GM12878 (cell line): ENCODE data around the gene CASP10. TPM values are rescaled to one million over a fixed set of nuclear protein-coding genes. Genes with fewer than 3 reads are reported as not detected.
"Not testable (repeated sequence)": the region's sequence is repeated elsewhere in the genome, so short reads cannot be mapped to it uniquely, and the experiment has no call there.

Experiments
- ATAC-seq: fragments of 200-7000 bp; cut with Tn5 transposase; 3 replicates; pipeline ENCODE4 v1.9.1; 2020; ENCODE audit warnings: mild to moderate bottlenecking, moderate library complexity
- BruUV-seq: library from RNA; stranded (reverse); fragments of 400-500 nt; replicated peaks from 2 replicates; lab custom pipeline; 2021; lab: Mats Ljungman, UMichigan
- CTCF ChIA-PET: fragments of 300-600 bp; sonication (Branson Sonifier 250); formaldehyde crosslinking; extraction: SDS; loops from one replicate; lab custom pipeline; 2021; ENCODE audit warnings: inconsistent platforms; lab: Yijun Ruan, JAX
- POLR2A ChIA-PET: fragments of 350-600 bp; formaldehyde crosslinking; extraction: SDS; loops from one replicate; lab custom pipeline; 2021; ENCODE audit warnings: inconsistent platforms; lab: Charles Lee
- RAD21 ChIA-PET: fragments of 300-600 bp; sonication (Branson Sonifier 250); formaldehyde crosslinking; loops from one replicate; lab custom pipeline; 2023; ENCODE audit warnings: antibody characterized with exemption; ENCODE audit not compliant: unreplicated experiment; lab: Charles Lee
- SMC1A ChIA-PET: fragments of 300-600 bp; sonication (Branson Sonifier 250); formaldehyde crosslinking; loops from one replicate; lab custom pipeline; 2023; ENCODE audit not compliant: unreplicated experiment, uncharacterized antibody; lab: Charles Lee
- DNase-seq: peaks from one replicate; pipeline ENCODE4 v3.0.0-alpha.2; 2011; ENCODE audit warnings: low read depth, low spot score
- FAIRE-seq: peaks from 3 replicates; lab custom pipeline; 2011; peaks lifted over from hg19 to GRCh38; lab: Jason Lieb, UNC
- H2AFZ ChIP-seq: 2 replicates; pipeline ENCODE4 v1.6.0; 2011; ENCODE audit warnings: low read depth, low read length, control low read depth; ENCODE audit not compliant: control insufficient read depth
- H3K27ac ChIP-seq: 2 replicates; pipeline ENCODE4 v1.5.1; 2011; ENCODE audit warnings: control low read depth; ENCODE audit not compliant: control insufficient read depth, insufficient read depth
- H3K27me3 ChIP-seq, 2 experiments: replicated peaks in 1 of 2; 2 replicates each; pipeline versions ENCODE4 v1.6.0 to v1.6.1; 2011; ENCODE audit warnings: low read length in 1 of 2; ENCODE audit not compliant: control insufficient read depth in 2 of 2, insufficient read depth in 2 of 2
- H3K36me3 ChIP-seq, 2 experiments: 2 replicates each; pipeline ENCODE4 v1.5.1; 2011; ENCODE audit warnings: low read length in 1 of 2; ENCODE audit not compliant: control insufficient read depth in 2 of 2, insufficient read depth in 2 of 2
- H3K4me1 ChIP-seq: 2 replicates; pipeline ENCODE4 v1.6.1; 2011; ENCODE audit warnings: mild to moderate bottlenecking, low read length, moderate library complexity, mixed read lengths; ENCODE audit not compliant: control insufficient read depth, insufficient read depth
- H3K4me2 ChIP-seq: 2 replicates; pipeline ENCODE4 v1.6.0; 2011; ENCODE audit warnings: control low read depth; ENCODE audit not compliant: control insufficient read depth, insufficient read depth
- H3K4me3 ChIP-seq: fragments of 200-600 bp; sonication (generic); 2 replicates; pipeline ENCODE4 v1.5.1; 2016
- H3K79me2 ChIP-seq: 2 replicates; pipeline ENCODE4 v1.6.0; 2011; ENCODE audit warnings: low read length; ENCODE audit not compliant: control insufficient read depth, insufficient read depth
- H3K9ac ChIP-seq: 2 replicates; pipeline ENCODE4 v1.8.0; 2011; ENCODE audit warnings: low read length, control low read depth, mixed read lengths; ENCODE audit not compliant: control insufficient read depth, insufficient read depth
- H3K9me3 ChIP-seq: replicated peaks from 3 replicates; pipeline ENCODE4 v1.5.1; 2011; ENCODE audit warnings: mild to moderate bottlenecking, low read length; ENCODE audit not compliant: control insufficient read depth, insufficient read depth
- H4K20me1 ChIP-seq: 2 replicates; pipeline ENCODE4 v1.6.0; 2011; ENCODE audit not compliant: control insufficient read depth, insufficient read depth
- IKZF2 ChIP-seq, 2 experiments: fragments of 450-650 bp; IDR thresholded peaks; 2 replicates each; pipeline ENCODE4 v1.6.1; 2017; ENCODE audit warnings: mild to moderate bottlenecking in 2 of 2, moderate library complexity in 2 of 2
- RUNX3 ChIP-seq: IDR thresholded peaks from 2 replicates; pipeline ENCODE4 v1.6.1; 2012; ENCODE audit warnings: low read length, inconsistent platforms
- SIN3A ChIP-seq: IDR thresholded peaks from 2 replicates; pipeline ENCODE4 v1.6.1; 2012; ENCODE audit warnings: low read depth, low read length, improper control_type of control experiment
- WGBS: methylation state at CpG from one replicate; pipeline ENCODE4 v1.1.6; 2016; ENCODE audit warnings: low lambda C conversion rate; ENCODE audit not compliant: insufficient replicate concordance, insufficient coverage; ENCODE audit errors: missing lambda C conversion rate; 5-methylcytosine and 5-hydroxymethylcytosine counted together
- in situ Hi-C: fragments of 300-500 bp; cut with MboI; formaldehyde crosslinking; loops from 9 replicates; pipeline ENCODE4 v1.14.3; 2018; ENCODE audit warnings: mixed read lengths
- intact Hi-C: fragments of 100-400 bp; cut with micrococcal nuclease; formaldehyde crosslinking; loops from one replicate; pipeline ENCODE4 v1.14.2; 2022; ENCODE audit not compliant: unreplicated experiment
- polyA plus RNA-seq, 11 experiments: library from polyadenylated mRNA; depleted of rRNA in 4 of 11; unstranded in 6 of 11; stranded (reverse) in 5 of 11; fragments of >200 nt; fragmentation: Nextera tagmentation in 4 of 11; fragmentation: Illumina TruSeq in 1 of 11; extraction: Ambion mirVana in 4 of 11; extraction: Trizol in 1 of 11; gene quantifications; 1 replicate in 1 of 11; 2 replicates in 10 of 11; pipeline versions ENCODE4 v1.2.1 to v1.2.3, GENCODE V29; 2011 to 2016; ENCODE audit warnings: inconsistent platforms in 2 of 11, missing spikeins in 2 of 11, low read depth in 1 of 11
- total RNA-seq, 4 experiments: library from RNA; depleted of rRNA in 3 of 4; stranded (reverse); fragments of >200 nt in 3 of 4; fragmentation: Illumina TruSeq in 1 of 4; extraction: Trizol in 1 of 4; gene quantifications; 2 replicates each; pipeline versions ENCODE4 v1.2.1 to v1.2.3, GENCODE V29; 2013 to 2021

CASP10 gene
- total and polyA plus RNA-seq, 10 of the 15 experiments (the other 5 are each of a cell fraction or from before 2014, with no cell fraction given), result 7.2 to 14.1 (median 10.8) TPM

GRCh38 chr2:201183365-201183727 lies 405 bp downstream of the CASP10 start:
- Histone ChIP-seq H3K9me3 (peaks cover 7% of the 10 kb centered on the region; the same call in 2 of the 3 replicates), H3K4me2 (peak overlapping the region; percentile 65; the same call in 1 of the 2 replicates), H3K36me3 (no peaks in the 10 kb centered on the region), H3K79me2 (no peaks in the 10 kb centered on the region; the same call in 1 of the 2 replicates), H3K27ac (peak overlapping the region; percentile 1; the same call in 1 of the 2 replicates), H3K4me1 (no peaks in the 10 kb centered on the region), H3K9ac (peak overlapping the region; percentile 44; the same call in 1 of the 2 replicates), H4K20me1 (no peaks in the 10 kb centered on the region), H3K27me3 (no peaks in the 10 kb centered on the region; a peak in 2 of 4 replicates), H2AFZ (peak overlapping the region; percentile 89), H3K4me3 (peak overlapping the region; percentile 70)
- RAD21 ChIA-PET, result interaction anchor here (0.9 to 4.3 kb wide), 36 partner anchors 9 to 597 kb away, joined by 3 to 279 read pairs (median 5); partner anchors contain the start of genes ALS2, CASP8, CFLAR and FLACC1
- FAIRE-seq, result no peak
- intact Hi-C loops, result loop anchor here (1.0 kb wide), 2 partner anchors 49 to 181 kb away; no protein-coding TSS in a partner anchor
- in situ Hi-C loops, result no loop called here
- peak; percentile 22; the same call in 2 of the 3 replicates for ATAC-seq
- TF ChIP-seq SIN3A (peak; percentile 18; the same call in 1 of the 2 replicates), IKZF2 (IDR thresholded peaks at IDR 0.05) (no peak), RUNX3 (peak; percentile 37; the same call in 1 of the 2 replicates)
- WGBS, result 1% methylated on average over 4 of the region's 4 CpGs
- no peak for DNase-seq
- SMC1A ChIA-PET, result interaction anchor here (0.5 to 3.7 kb wide), 44 partner anchors 8 to 992 kb away, joined by 3 to 285 read pairs (median 4); partner anchors contain the start of genes CASP8, CFLAR, NIF3L1 and ORC2
- POLR2A ChIA-PET, result interaction anchor here (0.6 to 2.6 kb wide), 13 partner anchors 11 to 470 kb away, joined by 3 to 69 read pairs (median 5); partner anchors contain the start of gene CLK1
- CTCF ChIA-PET, result interaction anchor here (0.8 to 4.4 kb wide), 50 partner anchors 9 to 700 kb away, joined by 3 to 390 read pairs (median 6); partner anchors contain the start of genes ALS2, CASP8, CLK1 and FLACC1
- TSS peak; percentile 84 for BruUV-seq

DNA sequence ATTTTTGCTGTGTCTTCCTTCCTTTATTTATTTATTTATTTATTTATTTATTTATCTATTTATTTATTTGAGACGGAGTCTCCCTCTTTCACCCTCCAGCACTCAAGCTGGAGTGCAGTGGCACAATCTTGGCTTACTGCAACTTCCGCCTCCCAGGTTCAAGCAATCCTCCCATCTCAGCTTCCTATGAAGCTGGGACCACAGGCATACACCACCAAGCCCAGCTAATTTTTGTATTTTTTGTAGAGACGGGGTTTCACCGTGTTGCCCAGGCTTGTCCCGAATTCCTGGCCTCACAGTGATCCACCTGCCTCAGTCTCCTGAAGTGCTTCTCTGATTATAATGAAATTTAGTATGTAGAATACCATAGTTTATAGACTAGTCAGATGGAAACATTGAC lies 894 bp downstream of the CASP10 start:
- in situ Hi-C loops, H3K27ac ChIP-seq, H3K9me3 ChIP-seq, DNase-seq, H3K9ac ChIP-seq, H3K79me2 ChIP-seq, BruUV-seq, H3K27me3 ChIP-seq, FAIRE-seq, H3K4me1 ChIP-seq, H2AFZ ChIP-seq, H3K36me3 ChIP-seq, H4K20me1 ChIP-seq: not testable (repeated sequence)
- ChIA-PET POLR2A (interaction anchor here (0.6 to 2.6 kb wide), 7 partner anchors 11 to 470 kb away, joined by 3 to 69 read pairs (median 6); partner anchors contain the start of gene CLK1), CTCF (interaction anchor here (0.9 to 4.4 kb wide), 23 partner anchors 8 to 700 kb away, joined by 3 to 390 read pairs (median 8); partner anchors contain the start of gene CLK1), SMC1A (interaction anchor here (0.5 to 3.7 kb wide), 22 partner anchors 10 to 992 kb away, joined by 3 to 285 read pairs (median 6); partner anchors contain the start of genes CASP8 and ORC2), RAD21 (interaction anchor here (0.9 to 4.3 kb wide), 21 partner anchors 8 to 597 kb away, joined by 3 to 279 read pairs (median 9); partner anchors contain the start of genes ALS2, CASP8, CFLAR and FLACC1)
- H3K4me2 ChIP-seq, result peak overlapping the region; percentile 21; the same call in 1 of the 2 replicates
- intact Hi-C loops, result loop anchor here (1.0 kb wide), 2 partner anchors 48 to 180 kb away; no protein-coding TSS in a partner anchor
- peak overlapping the region; percentile 61 for H3K4me3 ChIP-seq
- ATAC-seq, result peak; percentile 22; the same call in 2 of the 3 replicates
- 15% methylated on average over 5 of the region's 5 CpGs for WGBS

- RAD21 ChIA-PET, result interaction anchor here (0.9 to 4.3 kb wide), 8 partner anchors 8 to 295 kb away, joined by 3 to 279 read pairs (median 13); partner anchors contain the start of genes CASP8, NIF3L1 and PPIL3
- H3K27ac ChIP-seq, ATAC-seq, FAIRE-seq, DNase-seq, H3K9ac ChIP-seq, H2AFZ ChIP-seq, H3K36me3 ChIP-seq, H3K9me3 ChIP-seq, H3K4me1 ChIP-seq, H3K27me3 ChIP-seq, H3K79me2 ChIP-seq, in situ Hi-C loops, H4K20me1 ChIP-seq, BruUV-seq, intact Hi-C loops: not testable (repeated sequence)
- POLR2A ChIA-PET, result interaction anchor here (1.9 to 2.6 kb wide), 3 partner anchors 13 to 49 kb away, joined by 6 to 69 read pairs (median 10); no protein-coding TSS in a partner anchor
- SMC1A ChIA-PET, result interaction anchor here (1.4 to 3.7 kb wide), 8 partner anchors 10 to 283 kb away, joined by 3 to 285 read pairs (median 14); partner anchors contain the start of gene CASP8
- Histone ChIP-seq H3K4me3 (peak overlapping the region; percentile 61; the same call in 1 of the 2 replicates), H3K4me2 (peak overlapping the region; percentile 21; the same call in 1 of the 2 replicates)
- CTCF ChIA-PET, result interaction anchor here (1.6 to 4.4 kb wide), 12 partner anchors 12 to 283 kb away, joined by 4 to 390 read pairs (median 18); no protein-coding TSS in a partner anchor
- 12% methylated on average over 6 of the region's 6 CpGs for WGBS
Observed at GRCh38 chr2:201184248-201184647, 1.3 kb downstream of the CASP10 start.
